Measurements from ENCODE around the gene RSL1D1.

Gene RSL1D1

DNA sequence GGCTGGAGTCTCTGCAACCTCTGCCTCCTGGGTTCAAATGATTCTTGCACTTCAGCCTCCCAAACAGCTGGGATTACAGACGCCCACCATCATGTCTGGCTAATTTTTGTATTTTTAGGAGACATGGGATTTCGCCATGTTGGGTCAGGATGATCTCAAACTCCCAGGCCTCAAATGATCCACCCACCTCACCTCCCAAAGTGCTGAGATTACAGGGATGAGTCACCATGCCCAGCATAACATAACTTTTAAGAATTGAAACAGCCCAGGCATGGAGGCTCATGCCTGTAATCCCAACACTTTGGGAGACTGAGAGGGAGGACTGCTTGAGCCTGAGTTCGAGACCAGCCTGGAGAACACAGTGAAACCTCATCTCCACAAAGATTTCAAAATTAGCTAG is 2.5 kb downstream of the RSL1D1 start:
- DNase-seq (ENCODE audit: low spot score), result no peak
- in situ Hi-C loops (cut with MboI; ENCODE audit: low pct_unique_long_range_greater_than_20kb, low sequenced_read_pairs, unreplicated experiment), result no loop called here
- no peak for TF ChIP-seq CTCF (IDR thresholded peaks at IDR 0.05; ENCODE audit: extremely low read depth, insufficient read depth, missing control alignments)

DNA sequence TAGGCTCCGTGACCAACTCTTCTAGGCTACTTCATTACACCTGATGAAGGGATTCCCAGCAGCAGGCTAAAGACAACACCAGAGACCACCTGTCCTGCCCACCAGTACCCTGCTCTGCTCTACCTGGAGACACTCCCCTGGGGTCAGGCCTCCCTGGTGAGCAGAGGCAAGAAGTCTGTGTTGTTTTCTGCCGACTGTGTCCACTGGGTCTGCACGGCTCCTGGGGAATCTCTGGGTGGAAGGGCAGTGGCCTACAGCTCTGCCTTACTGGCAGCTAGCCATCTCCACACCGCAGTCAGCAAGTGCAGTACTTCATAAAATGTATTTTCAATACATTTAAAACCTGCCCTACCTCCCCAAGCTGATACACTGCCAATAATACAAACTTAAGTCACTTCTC is 6.8 kb downstream of the RSL1D1 start:
- no peak for TF ChIP-seq CTCF (IDR thresholded peaks at IDR 0.05; ENCODE audit: extremely low read depth, insufficient read depth, missing control alignments)
- in situ Hi-C loops (cut with MboI; ENCODE audit: low pct_unique_long_range_greater_than_20kb, low sequenced_read_pairs, unreplicated experiment), result no loop called here
- no peak for DNase-seq (ENCODE audit: low spot score)

DNA sequence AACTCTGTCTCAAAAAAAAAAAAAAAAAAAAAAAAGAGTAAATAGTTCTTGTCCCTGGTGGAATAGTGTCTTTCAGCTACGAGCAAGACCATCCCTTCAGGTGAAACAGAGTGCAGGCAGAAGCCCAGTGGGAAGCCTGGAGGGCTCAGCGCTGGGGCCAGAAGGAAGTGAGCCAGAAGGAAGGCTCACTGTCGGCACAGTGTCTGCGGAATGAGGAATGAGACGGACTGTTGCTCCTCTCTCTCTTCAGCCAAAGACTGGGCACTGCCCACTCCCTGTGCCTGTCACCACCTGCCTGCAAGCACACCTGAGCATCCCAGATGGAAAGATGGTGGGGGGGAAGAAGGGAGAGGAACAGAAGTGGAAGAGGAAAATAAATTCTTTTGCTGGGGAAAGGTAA is 7.5 kb downstream of the RSL1D1 start:
- TF ChIP-seq CTCF (IDR thresholded peaks at IDR 0.05; ENCODE audit: extremely low read depth, insufficient read depth, missing control alignments), result no peak
- in situ Hi-C loops (cut with MboI; ENCODE audit: low pct_unique_long_range_greater_than_20kb, low sequenced_read_pairs, unreplicated experiment), result no loop called here
- no peak for DNase-seq (ENCODE audit: low spot score)

- in situ Hi-C loops (cut with MboI; ENCODE audit: low pct_unique_long_range_greater_than_20kb, low sequenced_read_pairs, unreplicated experiment), result no loop called here
- DNase-seq (ENCODE audit: low spot score), result no peak
- TF ChIP-seq CTCF (IDR thresholded peaks at IDR 0.05; ENCODE audit: extremely low read depth, insufficient read depth, missing control alignments), result no peak
Measured at GRCh38 chr16:11843206-11843605, 8.1 kb downstream of the RSL1D1 start.

DNA sequence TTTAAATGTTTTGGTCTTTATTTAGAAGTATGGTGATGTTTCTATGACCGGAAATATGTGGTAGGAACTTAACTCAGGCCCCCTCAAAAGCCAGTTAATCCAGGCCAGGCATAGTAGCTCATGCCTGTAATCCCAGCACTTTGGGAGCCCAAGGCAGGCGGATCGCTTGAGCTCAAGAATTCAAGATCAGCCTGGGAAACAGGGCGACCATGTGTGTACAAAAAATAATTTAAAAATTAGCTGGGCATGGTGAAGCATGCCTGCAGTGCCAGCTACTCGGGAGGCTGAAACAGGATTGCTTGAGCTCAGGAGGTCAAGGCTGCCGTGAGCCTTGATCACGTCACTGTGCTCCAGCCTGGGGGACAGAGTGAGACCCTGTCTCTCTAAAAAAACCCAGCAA is 10.3 kb downstream of the RSL1D1 start:
- no peak for DNase-seq (ENCODE audit: low spot score)
- in situ Hi-C loops (cut with MboI; ENCODE audit: low pct_unique_long_range_greater_than_20kb, low sequenced_read_pairs, unreplicated experiment), result no loop called here
- TF ChIP-seq CTCF (IDR thresholded peaks at IDR 0.05; ENCODE audit: extremely low read depth, insufficient read depth, missing control alignments), result no peak

- no peak for DNase-seq (ENCODE audit: low spot score)
- in situ Hi-C loops (cut with MboI; ENCODE audit: low pct_unique_long_range_greater_than_20kb, low sequenced_read_pairs, unreplicated experiment), result no loop called here
- TF ChIP-seq CTCF (IDR thresholded peaks at IDR 0.05; ENCODE audit: extremely low read depth, insufficient read depth, missing control alignments), result no peak
Measured at GRCh38 chr16:11836650-11837244, 14.6 kb downstream of the RSL1D1 start.

Data from GM13977 (cell line).